GM19372 (cell line): ENCODE measurements around the gene VNN1.
A peak's percentile ranks its signal among the peaks of the same experiment; 100 is the strongest.
"Not testable (repeated sequence)": the region's sequence is repeated elsewhere in the genome, so short reads cannot be mapped to it uniquely, and the experiment has no call there.

Source experiments
- ATAC-seq: cut with Tn5 transposase; IDR thresholded peaks from one replicate; pipeline ENCODE4 v1.9.1; 2021; ENCODE audit warnings: mild to moderate bottlenecking, low read depth, moderate library complexity; ENCODE audit not compliant: unreplicated experiment

The VNN1 gene

DNA sequence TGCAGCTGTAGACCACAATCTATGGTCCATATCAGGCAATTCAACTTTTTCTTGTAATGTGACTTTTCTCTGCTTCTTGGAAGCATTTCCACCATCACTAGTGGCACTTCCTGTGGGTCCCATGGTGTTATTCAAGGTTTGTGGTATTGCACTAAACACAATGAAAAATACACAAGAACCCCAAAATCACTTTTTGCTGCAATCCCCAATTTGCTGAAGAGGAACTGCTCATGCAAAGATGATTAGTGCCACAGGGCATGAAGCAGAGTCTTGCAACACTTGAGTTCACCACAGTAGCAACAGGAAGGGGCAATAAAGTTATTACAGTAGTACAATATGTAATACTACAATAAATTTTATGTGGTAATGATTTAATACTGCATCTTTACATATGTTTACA, 38.1 kb downstream of the VNN1 start:
- no peak for ATAC-seq

GRCh38 chr6:132675002-132675401, 38.9 kb downstream of the VNN1 start:
- ATAC-seq: no peak

DNA sequence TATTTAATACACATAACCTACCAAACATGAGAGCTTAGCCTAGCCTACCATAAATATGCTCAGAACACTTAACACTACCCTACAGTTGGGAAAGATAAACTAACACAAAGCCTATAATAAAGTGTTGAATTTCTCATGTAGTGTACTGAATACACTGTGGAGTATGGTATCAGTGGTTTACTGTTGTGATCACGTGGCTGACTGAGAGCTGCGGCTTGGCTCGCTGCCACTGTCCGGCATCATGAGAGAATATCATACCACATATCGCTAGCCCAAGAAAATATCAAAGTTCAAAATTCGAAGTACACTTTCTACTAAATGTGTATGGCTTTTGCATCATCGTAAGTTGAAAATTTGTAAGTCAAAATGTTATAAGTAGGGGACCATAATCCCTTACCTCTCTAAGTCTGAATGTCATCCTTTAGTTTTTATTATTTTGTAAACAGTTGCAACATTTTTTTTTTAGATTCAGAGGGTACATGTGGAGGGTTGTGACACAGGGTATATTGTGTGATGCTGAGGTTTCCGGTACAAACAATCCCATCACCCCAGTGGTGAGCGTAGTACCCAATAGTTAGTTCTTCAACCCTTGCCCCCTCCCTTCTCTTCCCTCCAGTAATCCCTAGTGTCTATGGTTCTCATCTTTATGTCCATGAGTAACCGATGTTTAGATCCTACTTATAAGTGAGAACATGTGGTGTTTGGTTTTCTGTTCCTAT, 40.3 kb downstream of the VNN1 start:
- ATAC-seq: no peak

DNA sequence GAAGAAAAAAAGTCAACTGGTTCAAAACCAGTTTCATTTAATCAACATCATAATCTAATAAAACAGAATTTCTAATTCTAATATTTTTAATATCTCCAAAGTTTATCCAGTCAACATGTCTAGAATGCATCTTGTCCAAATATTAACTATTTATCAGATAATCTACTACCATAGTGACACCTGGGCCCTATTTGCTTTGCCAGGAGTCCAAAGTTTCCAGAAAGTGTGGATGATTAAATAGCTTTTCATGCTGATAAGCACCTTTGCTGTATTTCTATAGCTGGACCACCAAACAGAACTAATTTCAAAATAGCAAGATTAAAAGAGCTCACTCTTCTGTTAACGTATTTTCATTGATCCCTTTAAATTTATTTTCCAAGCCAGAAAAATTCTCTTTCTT, 42.6 kb downstream of the VNN1 start:
- no peak for ATAC-seq

GRCh38 chr6:132669690-132670291, 44.1 kb downstream of the VNN1 start:
- no peak for ATAC-seq

GRCh38 chr6:132666118-132666517, 47.7 kb downstream of the VNN1 start:
- no peak for ATAC-seq

- ATAC-seq: no peak
Observed at GRCh38 chr6:132664309-132665034, 49.4 kb downstream of the VNN1 start.

GRCh38 chr6:132663661-132664060, 50.2 kb downstream of the VNN1 start:
- no peak for ATAC-seq

DNA sequence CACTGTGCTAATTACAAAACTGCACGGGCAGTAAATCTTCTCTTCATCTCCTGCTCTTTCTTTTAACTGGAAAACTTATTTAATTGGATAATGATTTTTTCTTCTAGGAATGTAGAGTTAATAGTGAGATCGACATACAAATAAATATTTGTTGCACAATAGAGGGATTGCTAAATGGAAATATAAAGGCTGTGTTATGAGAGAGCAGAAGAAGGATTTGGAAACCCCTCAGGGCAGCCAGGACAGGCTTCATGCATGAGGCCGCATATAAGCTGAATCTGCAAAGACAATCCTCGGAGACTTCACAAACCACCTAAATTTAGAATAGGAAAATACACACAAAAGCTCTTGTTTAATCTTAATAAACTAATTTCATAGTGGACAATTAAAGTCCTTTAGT, 51.9 kb downstream of the VNN1 start:
- ATAC-seq: no peak

GRCh38 chr6:132659082-132659481, 54.8 kb downstream of the VNN1 start, which contains the start of gene TAAR1:
Gene TAAR1 (minus strand): TSS chr6:132659182. CDS start chr6:132646003, 13,179 bp downstream.
- no peak for ATAC-seq

DNA sequence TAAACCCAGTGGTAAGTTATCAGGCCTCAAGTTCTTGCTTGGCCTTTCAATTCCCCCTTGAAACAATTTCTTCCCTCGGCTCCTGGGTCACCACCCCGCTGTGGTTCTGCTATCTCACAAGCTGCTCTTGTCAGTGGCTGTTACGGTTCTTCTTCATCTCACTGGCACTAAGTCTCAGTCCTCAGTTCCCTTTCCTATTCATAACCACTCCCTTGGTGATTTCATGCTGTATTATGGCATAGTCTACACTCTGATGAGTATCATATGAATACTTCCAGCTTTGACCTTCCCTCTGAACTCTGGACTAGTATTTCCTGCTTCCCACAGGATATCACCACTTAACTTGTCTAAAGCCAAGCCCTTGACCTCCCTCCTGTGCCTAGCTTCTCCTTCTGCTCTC, 62.8 kb downstream of the VNN1 start:
- ATAC-seq: no peak

DNA sequence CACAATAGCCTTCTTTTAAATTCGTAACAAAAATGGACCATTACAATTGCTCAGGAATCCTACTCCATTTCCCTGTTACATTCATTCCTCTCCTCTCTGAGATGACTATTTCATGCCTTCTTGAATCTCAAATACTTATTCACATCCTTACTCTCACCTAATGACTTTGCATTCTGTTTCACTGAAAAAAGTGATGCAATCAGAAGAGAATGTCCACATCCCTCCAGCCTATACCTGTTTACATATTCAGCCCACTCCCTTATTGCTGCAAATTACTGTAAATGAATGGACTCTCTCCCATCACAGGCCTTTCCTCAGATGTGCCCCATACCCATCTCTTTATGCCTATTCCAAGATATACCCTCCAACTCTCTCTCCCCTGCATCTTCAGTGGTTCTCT, 63.4 kb downstream of the VNN1 start:
- ATAC-seq: no peak

DNA sequence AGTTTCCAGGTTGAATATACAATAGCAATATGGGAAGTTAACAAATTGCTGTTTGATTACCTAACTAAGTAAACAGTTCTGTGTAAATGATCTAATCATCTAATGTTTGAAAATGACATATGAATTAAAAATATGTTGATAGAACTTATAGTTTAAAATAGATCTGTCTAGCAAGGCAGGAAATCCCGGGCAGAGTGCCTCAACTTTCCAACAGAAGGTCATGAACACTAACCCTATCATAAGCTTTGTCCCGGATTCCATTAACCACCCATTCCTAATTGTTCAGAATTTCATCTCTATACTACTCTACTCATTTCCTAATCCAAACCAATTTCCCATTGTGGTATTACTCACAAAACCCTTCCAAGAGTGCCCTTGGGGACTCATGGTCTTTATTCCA, 65.0 kb downstream of the VNN1 start:
- no peak for ATAC-seq

DNA sequence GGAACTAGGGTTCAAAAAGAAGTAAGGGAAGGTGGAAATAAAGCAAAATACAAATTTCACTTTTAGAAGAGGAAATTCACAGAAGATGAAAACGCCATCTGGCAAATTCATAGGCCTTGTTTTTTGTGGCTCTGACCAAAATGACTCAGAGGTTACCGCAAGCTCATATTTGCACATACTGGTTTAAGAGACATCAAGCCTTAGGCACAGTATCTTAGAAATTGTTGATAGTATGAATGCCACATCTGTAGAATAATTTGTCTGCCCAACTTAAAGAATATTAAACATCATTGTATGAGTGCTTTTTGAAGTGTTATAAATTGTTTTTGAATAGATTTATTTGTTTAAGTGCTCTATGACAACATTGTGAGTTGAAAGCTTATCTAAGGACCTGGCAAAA, 65.5 kb downstream of the VNN1 start:
- ATAC-seq: peak; percentile 89

- no peak for ATAC-seq
Observed at GRCh38 chr6:132643547-132643946, 70.3 kb downstream of the VNN1 start.

DNA sequence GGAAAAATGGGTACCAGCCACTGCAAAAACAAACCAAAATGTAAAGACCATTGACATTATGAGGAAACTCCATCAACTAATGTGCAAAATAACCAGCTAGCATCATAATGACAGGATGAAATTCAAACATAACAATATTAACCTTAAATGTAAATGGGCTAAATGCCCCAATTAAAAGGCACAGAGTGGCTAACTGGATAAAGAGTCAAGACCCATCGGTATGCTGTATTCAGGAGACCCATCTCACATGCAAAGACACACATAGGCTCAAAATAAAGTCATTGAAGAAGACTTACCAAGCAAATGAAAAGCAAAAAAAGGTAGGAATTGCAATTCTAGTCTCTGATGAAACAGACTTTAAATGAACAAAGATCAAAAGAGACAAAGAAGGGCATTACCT, 76.7 kb downstream of the VNN1 start:
- ATAC-seq: not testable (repeated sequence)

- ATAC-seq: not testable (repeated sequence)
Observed at GRCh38 chr6:132635906-132636305, 77.9 kb downstream of the VNN1 start.

GRCh38 chr6:132635288-132635687, 78.6 kb downstream of the VNN1 start:
- not testable (repeated sequence) for ATAC-seq

DNA sequence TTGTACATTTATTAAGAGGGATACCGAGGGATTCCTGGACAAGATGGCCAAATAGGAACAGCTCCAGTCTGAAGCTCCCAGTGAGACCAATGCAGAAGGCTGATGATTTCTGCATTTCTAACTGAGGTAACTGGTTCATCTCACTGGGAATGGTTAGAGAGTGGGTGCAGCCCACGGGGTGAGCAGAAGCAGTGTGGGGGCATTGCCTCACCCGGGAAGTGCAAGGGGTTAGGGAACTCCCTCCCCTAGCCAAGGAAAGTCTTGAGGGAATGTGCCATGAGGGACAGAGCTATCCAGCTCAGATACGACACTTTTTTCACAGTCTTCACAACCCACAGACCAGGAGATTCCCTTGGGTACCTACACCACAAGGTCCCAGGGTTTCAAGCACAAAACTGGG, 79.1 kb downstream of the VNN1 start:
- no peak for ATAC-seq

- no peak for ATAC-seq
Observed at GRCh38 chr6:132633362-132633761, 80.5 kb downstream of the VNN1 start.
